Breast epithelium (tissue), 4 donors: ENCODE data around the gene CIT. TPM values are rescaled to one million over a fixed set of nuclear protein-coding genes. Genes with fewer than 3 reads are reported as not detected.
"Not testable (repeated sequence)": the region's sequence is repeated elsewhere in the genome, so short reads cannot be mapped to it uniquely, and the experiment has no call there.

Experiments used
- DNase-seq, 2 donors: peaks; one replicate each; pipeline ENCODE4 v3.0.0-alpha.2; 2019; ENCODE audit warnings: low spot score in 2 of 2
- H3K27ac ChIP-seq, 2 donors: fragments of 200-600 bp; sonication (generic) in 1 of 2; one replicate each; pipeline ENCODE4 v1.5.1; 2016 to 2019; ENCODE audit warnings: mild to moderate bottlenecking in 1 of 2
- H3K27me3 ChIP-seq, 2 donors: fragments of 200-600 bp; sonication (generic) in 1 of 2; one replicate each; pipeline versions ENCODE4 v1.5.1 to v1.6.0; 2017 to 2019; ENCODE audit warnings: control low read depth in 1 of 2, mild to moderate bottlenecking in 1 of 2
- H3K36me3 ChIP-seq: fragments of 200-600 bp; one replicate; pipeline ENCODE4 v1.5.1; 2019
- H3K4me1 ChIP-seq, 2 donors: fragments of 200-600 bp; sonication (generic); one replicate each; pipeline ENCODE4 v1.5.1; 2016 to 2019; ENCODE audit warnings: control low read depth in 1 of 2
- H3K4me3 ChIP-seq, 3 donors: fragments of 200-600 bp; sonication (generic); 1 replicate in 2 of 3; 2 replicates in 1 of 3; pipeline ENCODE4 v1.5.1; 2016 to 2019; ENCODE audit warnings: mild to moderate bottlenecking in 3 of 3, moderate library complexity in 2 of 3
- H3K9me3 ChIP-seq, 2 donors: fragments of 200-600 bp; sonication (generic) in 1 of 2; one replicate each; pipeline ENCODE4 v1.5.1; 2016 to 2019; ENCODE audit warnings: control low read depth in 1 of 2
- POLR2A ChIP-seq: fragments of 450-650 bp; IDR thresholded peaks from one replicate; pipeline ENCODE4 v1.6.1; 2016; ENCODE audit warnings: antibody characterized with exemption, mild to moderate bottlenecking, moderate library complexity
- POLR2AphosphoS5 ChIP-seq, 3 donors: sonication (generic); formaldehyde crosslinking; IDR thresholded peaks; one replicate each; pipeline ENCODE4 v1.6.1; 2017; ENCODE audit warnings: antibody characterized with exemption in 3 of 3
- intact Hi-C: fragments of 100-400 bp; cut with DNase I; formaldehyde crosslinking; loops from one replicate; pipeline ENCODE4 v1.15.1; 2023; ENCODE audit warnings: low total_unique reads
- total RNA-seq, 3 donors: library from RNA; depleted of rRNA; stranded (reverse); fragments of >200 nt; gene quantifications; one replicate each; pipeline ENCODE4 v1.1.0, GENCODE V29; 2016
- TF ChIP-seq, protein P1 (sequence below), 3 donors: fragments of 450-650 bp; IDR thresholded peaks; one replicate each; pipeline ENCODE4 v1.5.1; 2016 to 2017; ENCODE audit warnings: antibody characterized with exemption in 3 of 3, mild to moderate bottlenecking in 3 of 3, moderate library complexity in 3 of 3

Gene CIT
- total RNA-seq, 3 donors from 2014 or later: 1.3 to 9.5 (median 2.4) TPM

DNA sequence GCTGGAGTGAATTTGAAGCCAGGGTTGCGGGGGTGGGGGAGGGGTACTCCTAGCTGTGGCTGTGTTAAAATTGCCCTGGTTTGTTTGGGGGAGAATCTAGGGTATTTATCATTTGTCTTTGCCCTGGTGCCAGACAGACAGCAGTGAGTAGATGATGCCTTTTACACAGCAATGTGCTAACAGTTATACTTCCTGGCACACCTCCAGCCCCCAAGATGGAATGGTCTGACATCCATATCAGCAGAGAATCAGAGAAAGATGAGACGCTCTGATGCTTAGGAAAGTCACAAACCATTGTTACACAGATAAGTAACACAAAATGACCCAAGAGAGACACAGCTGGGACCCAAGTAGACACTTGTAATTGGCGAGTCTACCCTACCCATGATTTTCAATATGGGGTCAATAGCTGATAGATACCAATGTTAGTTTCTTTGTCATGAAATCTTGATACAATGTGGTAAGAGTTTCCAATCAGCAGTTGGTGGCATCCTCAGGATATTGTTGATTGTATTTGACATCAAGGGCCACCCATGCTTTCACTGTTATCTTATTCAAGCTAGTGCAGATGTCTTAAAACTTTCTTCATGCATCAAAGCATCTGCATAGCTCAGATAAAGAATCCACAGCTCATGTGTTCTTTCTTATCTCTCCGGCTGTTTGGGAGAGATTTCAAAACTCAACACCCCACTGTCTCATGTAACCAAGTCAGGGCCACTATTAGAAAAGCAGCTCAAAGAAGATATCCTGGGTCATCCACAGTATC, 211.8 kb downstream of the CIT start:
- TF ChIP-seq POLR2A (no peak), POLR2AphosphoS5 (IDR thresholded peaks at IDR 0.05) (no peak)
- TF ChIP-seq, protein P1, sequence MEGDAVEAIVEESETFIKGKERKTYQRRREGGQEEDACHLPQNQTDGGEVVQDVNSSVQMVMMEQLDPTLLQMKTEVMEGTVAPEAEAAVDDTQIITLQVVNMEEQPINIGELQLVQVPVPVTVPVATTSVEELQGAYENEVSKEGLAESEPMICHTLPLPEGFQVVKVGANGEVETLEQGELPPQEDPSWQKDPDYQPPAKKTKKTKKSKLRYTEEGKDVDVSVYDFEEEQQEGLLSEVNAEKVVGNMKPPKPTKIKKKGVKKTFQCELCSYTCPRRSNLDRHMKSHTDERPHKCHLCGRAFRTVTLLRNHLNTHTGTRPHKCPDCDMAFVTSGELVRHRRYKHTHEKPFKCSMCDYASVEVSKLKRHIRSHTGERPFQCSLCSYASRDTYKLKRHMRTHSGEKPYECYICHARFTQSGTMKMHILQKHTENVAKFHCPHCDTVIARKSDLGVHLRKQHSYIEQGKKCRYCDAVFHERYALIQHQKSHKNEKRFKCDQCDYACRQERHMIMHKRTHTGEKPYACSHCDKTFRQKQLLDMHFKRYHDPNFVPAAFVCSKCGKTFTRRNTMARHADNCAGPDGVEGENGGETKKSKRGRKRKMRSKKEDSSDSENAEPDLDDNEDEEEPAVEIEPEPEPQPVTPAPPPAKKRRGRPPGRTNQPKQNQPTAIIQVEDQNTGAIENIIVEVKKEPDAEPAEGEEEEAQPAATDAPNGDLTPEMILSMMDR (IDR thresholded peaks at IDR 0.05): no peak
- Histone ChIP-seq H3K27ac (no peak overlapping the region), H3K4me1 (peaks cover 0 to 3% of the 10 kb centered on the region in 2 donors), H3K27me3 (no peaks in the 10 kb centered on the region), H3K36me3 (no peaks in the 10 kb centered on the region), H3K4me3 (no peak overlapping the region), H3K9me3 (no peaks in the 10 kb centered on the region)
- intact Hi-C loops: no loop called here
- DNase-seq: no peak

DNA sequence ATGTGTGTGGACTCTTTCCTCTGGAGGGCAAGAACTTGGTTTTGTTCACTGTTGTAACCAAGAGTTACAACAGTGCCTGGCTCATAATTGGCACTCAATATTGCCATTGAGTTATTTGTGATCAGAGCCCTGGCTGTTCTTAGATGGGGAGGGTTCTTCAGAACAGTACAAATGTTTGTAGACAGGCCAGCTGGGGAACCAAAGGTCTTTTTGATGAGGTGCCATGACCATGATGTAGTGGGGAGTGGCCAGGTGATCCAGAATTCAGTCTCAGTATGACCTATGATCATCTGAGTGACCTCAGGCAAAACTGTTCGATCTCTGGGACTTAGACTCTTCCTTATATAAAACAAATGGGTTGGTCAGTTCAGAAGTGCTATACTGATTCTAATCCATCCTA, 212.5 kb downstream of the CIT start:
- intact Hi-C loops: no loop called here

DNA sequence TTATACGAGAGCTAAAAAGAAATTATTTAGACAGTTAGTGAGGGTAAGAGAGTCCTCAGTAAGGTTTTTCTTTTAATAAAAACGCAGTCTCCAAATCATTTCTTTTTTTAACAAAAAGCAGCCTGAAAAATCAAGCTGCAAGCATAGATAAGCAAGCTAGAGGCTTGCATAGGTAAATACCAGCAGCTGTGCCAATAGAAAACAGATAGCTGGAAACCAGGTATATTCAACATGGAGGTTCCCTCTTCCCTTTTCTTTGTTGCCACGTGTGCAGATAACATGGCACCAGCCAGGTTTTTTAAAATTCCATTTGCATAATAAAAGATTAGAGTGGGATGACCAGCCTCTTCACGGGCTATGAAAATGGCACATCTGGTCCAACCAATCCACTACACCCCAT, 215.2 kb downstream of the CIT start:
- H3K4me3 ChIP-seq: no peak overlapping the region
- TF ChIP-seq POLR2AphosphoS5 (IDR thresholded peaks at IDR 0.05) (no peak), POLR2A (no peak)
- TF ChIP-seq, protein P1 (IDR thresholded peaks at IDR 0.05): no peak
- no peak overlapping the region for H3K27ac ChIP-seq
- H3K36me3 ChIP-seq: no peaks in the 10 kb centered on the region
- H3K27me3 ChIP-seq: no peaks in the 10 kb centered on the region
- intact Hi-C loops: no loop called here
- DNase-seq: no peak
- no peaks in the 10 kb centered on the region for H3K4me1 ChIP-seq
- H3K9me3 ChIP-seq: no peaks in the 10 kb centered on the region

More for the DNA sequence above, 212.5 kb downstream of the CIT start:
- H3K4me3 ChIP-seq: no peak overlapping the region
- no peak overlapping the region for H3K27ac ChIP-seq
- TF ChIP-seq, protein P1 (IDR thresholded peaks at IDR 0.05): no peak
- no peak for TF ChIP-seq POLR2AphosphoS5 (IDR thresholded peaks at IDR 0.05)
- TF ChIP-seq POLR2A: no peak
- H3K36me3 ChIP-seq: no peaks in the 10 kb centered on the region
- peaks cover 0 to 3% of the 10 kb centered on the region in 2 donors for H3K4me1 ChIP-seq
- H3K27me3 ChIP-seq: no peaks in the 10 kb centered on the region
- DNase-seq: no peak
- H3K9me3 ChIP-seq: no peaks in the 10 kb centered on the region

DNA sequence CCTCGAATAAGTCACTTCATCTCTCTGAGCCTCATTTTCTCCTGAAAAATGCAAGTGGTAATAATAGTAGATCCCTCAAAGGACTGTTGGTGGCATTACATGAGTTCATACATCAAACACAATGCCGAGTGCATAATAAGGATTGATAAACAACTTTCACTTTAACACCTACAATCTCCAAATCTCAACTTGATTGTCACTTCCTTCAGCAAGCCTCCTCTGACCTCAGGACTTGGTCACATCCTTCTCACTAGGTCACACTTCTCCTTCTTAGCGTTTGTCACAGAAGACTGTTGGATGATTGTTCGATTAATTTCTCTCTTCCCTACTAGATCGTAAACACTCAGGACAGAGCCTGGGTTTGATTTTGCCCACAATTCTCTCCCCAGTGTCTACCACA, 217.0 kb downstream of the CIT start:
- DNase-seq: no peak
- intact Hi-C loops: no loop called here
- Histone ChIP-seq H3K9me3 (no peaks in the 10 kb centered on the region), H3K36me3 (no peaks in the 10 kb centered on the region), H3K27ac (no peak overlapping the region), H3K4me1 (no peaks in the 10 kb centered on the region), H3K27me3 (no peaks in the 10 kb centered on the region), H3K4me3 (no peak overlapping the region)
- TF ChIP-seq POLR2A (no peak), POLR2AphosphoS5 (IDR thresholded peaks at IDR 0.05) (no peak)
- TF ChIP-seq, protein P1 (IDR thresholded peaks at IDR 0.05): no peak

DNA sequence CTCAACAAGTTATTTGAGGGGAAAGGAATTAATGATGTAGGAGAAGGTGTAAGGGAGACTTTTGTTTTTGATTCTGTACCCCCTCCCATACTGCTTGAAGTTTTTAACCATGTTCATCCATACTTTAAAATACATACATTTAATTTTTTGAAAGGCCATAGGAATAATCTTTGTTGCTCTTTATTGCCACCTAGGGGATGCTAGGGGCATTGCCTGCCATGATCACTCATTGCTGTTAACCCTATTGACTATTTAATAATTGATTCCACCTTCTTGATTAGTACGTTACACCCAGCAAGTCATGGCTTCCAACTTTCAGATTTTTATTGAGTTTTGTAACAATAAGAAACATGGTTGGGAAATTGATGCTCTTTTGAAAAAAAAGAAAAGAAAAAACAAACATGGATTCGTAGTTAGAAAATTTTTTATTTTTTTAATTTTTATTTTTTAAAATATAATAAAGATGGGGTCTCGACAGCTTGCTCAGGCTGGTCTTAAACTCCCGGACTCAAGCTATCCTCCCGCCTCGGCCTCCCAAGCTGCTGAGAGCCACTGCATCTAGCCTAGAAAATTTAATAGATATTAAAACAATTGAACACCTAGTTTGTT, 217.7 kb downstream of the CIT start:
- intact Hi-C loops: no loop called here
- Histone ChIP-seq H3K27me3 (no peaks in the 10 kb centered on the region), H3K36me3 (no peaks in the 10 kb centered on the region), H3K9me3 (no peaks in the 10 kb centered on the region), H3K4me3 (no peak overlapping the region), H3K27ac (no peak overlapping the region), H3K4me1 (no peaks in the 10 kb centered on the region)
- TF ChIP-seq, protein P1 (IDR thresholded peaks at IDR 0.05): peak; percentile 30 to 60 (median 58)
- no peak for TF ChIP-seq POLR2AphosphoS5 (IDR thresholded peaks at IDR 0.05)
- DNase-seq: no peak

DNA sequence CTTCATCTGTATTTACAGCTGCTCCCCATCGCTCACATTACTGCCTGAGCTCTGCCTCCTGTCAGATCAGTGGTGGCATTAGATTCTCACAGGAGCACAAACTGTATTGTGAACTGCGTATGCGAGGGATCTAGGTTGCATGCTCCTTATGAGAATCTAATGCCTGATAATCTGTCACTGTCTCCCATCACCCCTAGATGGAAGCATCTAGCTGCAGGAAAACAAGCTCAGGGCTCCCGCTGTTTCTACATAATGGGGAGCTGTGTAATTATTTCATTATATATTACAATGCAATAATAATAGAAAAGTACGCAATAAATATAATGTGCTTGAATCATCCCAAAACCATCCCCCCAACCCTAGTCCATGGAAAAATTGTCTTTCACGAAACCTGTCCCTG, 219.0 kb downstream of the CIT start:
- H3K36me3 ChIP-seq, H3K4me3 ChIP-seq, H3K9me3 ChIP-seq, H3K27me3 ChIP-seq, H3K4me1 ChIP-seq, DNase-seq, intact Hi-C loops, H3K27ac ChIP-seq: not testable (repeated sequence)

DNA sequence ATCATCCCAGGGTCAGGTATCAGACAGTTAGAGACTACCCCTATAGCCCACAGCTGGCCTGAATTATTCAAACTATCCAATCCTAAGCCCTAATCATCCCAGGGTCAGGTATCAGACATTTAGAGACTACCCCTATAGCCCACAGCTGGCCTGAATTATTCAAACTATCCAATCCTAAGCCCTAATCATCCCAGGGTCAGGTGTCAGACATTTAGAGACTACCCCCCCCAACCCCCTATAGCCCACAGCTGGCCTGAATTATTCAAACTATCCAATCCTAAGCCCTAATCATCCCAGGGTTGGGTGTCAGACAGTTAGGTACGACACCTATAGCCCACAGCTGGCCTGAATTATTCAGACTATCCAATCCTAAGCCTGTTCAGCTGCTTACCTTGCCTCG, 220.1 kb downstream of the CIT start:
- H3K27me3 ChIP-seq, intact Hi-C loops, H3K27ac ChIP-seq, H3K36me3 ChIP-seq, H3K4me1 ChIP-seq, H3K4me3 ChIP-seq, DNase-seq: not testable (repeated sequence)
- peaks cover 9 to 17% of the 10 kb centered on the region in 2 donors for H3K9me3 ChIP-seq
